Measurements from ENCODE around the gene CCDC88C.
"Not testable (repeated sequence)": the region's sequence is repeated elsewhere in the genome, so short reads cannot be mapped to it uniquely, and the experiment has no call there.

Gene CCDC88C

DNA sequence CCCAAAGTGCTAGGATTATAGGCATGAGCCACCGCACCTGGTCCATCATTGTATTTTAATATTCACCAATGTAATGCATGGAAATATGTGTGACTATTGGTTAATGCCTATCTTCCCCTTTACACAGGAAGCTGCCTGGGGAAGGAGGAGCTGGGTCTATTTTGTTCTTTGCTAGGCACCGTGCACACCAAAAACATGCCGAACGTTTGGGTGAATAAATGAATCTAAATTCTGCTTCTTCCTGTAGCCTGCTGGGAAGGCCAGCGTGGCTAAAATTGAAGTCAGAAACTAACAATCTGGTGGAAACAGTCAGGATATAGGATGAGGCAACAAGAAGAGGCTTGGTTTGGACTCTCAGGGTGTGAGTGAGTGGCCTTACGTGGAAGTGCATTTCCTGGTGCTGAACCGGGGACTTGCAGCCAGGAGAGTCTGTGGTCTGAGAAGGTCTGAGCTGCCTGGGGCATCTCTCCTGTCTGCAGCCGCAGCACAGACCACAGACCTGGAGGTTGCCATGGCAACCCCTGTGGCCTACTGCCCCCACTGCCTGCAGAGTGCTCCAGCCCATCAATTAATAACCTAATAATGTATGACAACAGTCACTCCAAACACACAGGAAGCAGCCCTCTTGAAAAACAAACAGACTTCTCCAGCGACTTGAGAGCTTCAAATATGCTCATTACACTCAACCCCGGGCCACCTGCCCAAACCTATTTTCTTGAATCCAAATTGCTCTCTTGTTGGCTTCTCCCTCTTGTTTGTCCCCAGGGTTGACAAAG, 167.6 kb downstream of the CCDC88C start:
- no peak for TF ChIP-seq CTCF (conservative IDR thresholded peaks at IDR 0.05; ENCODE audit: low read depth, low read length)
- Histone ChIP-seq H3K4me2 (peak overlapping the region; percentile 63), H3K4me3 (IDR thresholded peaks at IDR 0.05; ENCODE audit: insufficient read depth, low read depth, low read length) (no peak overlapping the region), H3K9ac (peak overlapping the region; percentile 20; the same call in 1 of the 2 replicates), H3K36me3 (ENCODE audit: insufficient read depth) (no peaks in the 10 kb centered on the region), H3K79me2 (ENCODE audit: insufficient read depth, low read depth) (no peaks in the 10 kb centered on the region), H3K27ac (peak overlapping the region; percentile 70), H3K4me1 (ENCODE audit: low read depth, poor library complexity, severe bottlenecking) (peaks cover 86% of the 10 kb centered on the region), H3K27me3 (ENCODE audit: insufficient read depth, low read depth) (no peaks in the 10 kb centered on the region), H2AFZ (ENCODE audit: low read depth) (peak overlapping the region; percentile 38; the same call in 1 of the 2 replicates), H4K20me1 (ENCODE audit: insufficient read depth) (no peaks in the 10 kb centered on the region)

GRCh38 chr14:91246051-91246852, 171.4 kb downstream of the CCDC88C start:
- Histone ChIP-seq H3K4me1 (ENCODE audit: low read depth, poor library complexity, severe bottlenecking) (peaks cover 89% of the 10 kb centered on the region), H3K4me3 (IDR thresholded peaks at IDR 0.05; ENCODE audit: insufficient read depth, low read depth, low read length) (no peak overlapping the region), H3K79me2 (ENCODE audit: insufficient read depth, low read depth) (no peaks in the 10 kb centered on the region), H3K36me3 (ENCODE audit: insufficient read depth) (no peaks in the 10 kb centered on the region), H2AFZ (ENCODE audit: low read depth) (no peak overlapping the region), H3K27me3 (ENCODE audit: insufficient read depth, low read depth) (no peaks in the 10 kb centered on the region), H4K20me1 (ENCODE audit: insufficient read depth) (no peaks in the 10 kb centered on the region), H3K4me2 (peak overlapping the region; percentile 29; the same call in 1 of the 2 replicates), H3K27ac (no peak overlapping the region; the same call in 1 of the 2 replicates), H3K9ac (no peak overlapping the region)
- TF ChIP-seq CTCF (conservative IDR thresholded peaks at IDR 0.05; ENCODE audit: low read depth, low read length): no peak

DNA sequence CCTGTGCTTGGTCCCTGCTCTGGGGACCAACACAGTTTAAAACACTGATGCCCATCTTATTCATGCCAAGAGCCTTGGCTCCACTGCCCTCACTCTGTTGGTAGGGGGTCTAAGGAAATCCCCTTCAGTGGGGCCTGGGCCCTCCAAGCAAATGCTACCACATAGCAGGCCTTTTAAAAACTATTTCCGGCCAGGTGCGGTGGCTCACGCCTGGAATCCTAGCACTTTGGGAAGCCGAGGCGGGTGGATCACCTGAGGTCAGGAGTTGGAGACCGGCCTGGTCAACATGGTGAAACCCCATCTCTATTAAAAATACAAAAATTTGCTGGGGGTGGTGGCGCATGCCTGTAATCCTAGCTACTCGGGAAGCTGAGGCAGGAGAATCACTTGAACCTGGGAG, 172.0 kb downstream of the CCDC88C start:
- H3K4me2 ChIP-seq; H3K36me3 ChIP-seq (ENCODE audit: insufficient read depth); H3K4me3 ChIP-seq (IDR thresholded peaks at IDR 0.05; ENCODE audit: insufficient read depth, low read depth, low read length); H3K27me3 ChIP-seq (ENCODE audit: insufficient read depth, low read depth); H3K27ac ChIP-seq; H3K79me2 ChIP-seq (ENCODE audit: insufficient read depth, low read depth); H2AFZ ChIP-seq (ENCODE audit: low read depth); H3K9ac ChIP-seq; H4K20me1 ChIP-seq (ENCODE audit: insufficient read depth): not testable (repeated sequence)
- peaks cover 83% of the 10 kb centered on the region for H3K4me1 ChIP-seq (ENCODE audit: low read depth, poor library complexity, severe bottlenecking)

- Histone ChIP-seq H3K4me3 (IDR thresholded peaks at IDR 0.05; ENCODE audit: insufficient read depth, low read depth, low read length) (no peak overlapping the region), H4K20me1 (ENCODE audit: insufficient read depth) (no peaks in the 10 kb centered on the region), H2AFZ (ENCODE audit: low read depth) (no peak overlapping the region), H3K36me3 (ENCODE audit: insufficient read depth) (no peaks in the 10 kb centered on the region), H3K9ac (no peak overlapping the region), H3K79me2 (ENCODE audit: insufficient read depth, low read depth) (no peaks in the 10 kb centered on the region), H3K27me3 (ENCODE audit: insufficient read depth, low read depth) (no peaks in the 10 kb centered on the region), H3K4me2 (peak overlapping the region; percentile 64; the same call in 1 of the 2 replicates), H3K4me1 (ENCODE audit: low read depth, poor library complexity, severe bottlenecking) (peaks cover 77% of the 10 kb centered on the region), H3K27ac (no peak overlapping the region)
- TF ChIP-seq CTCF (conservative IDR thresholded peaks at IDR 0.05; ENCODE audit: low read depth, low read length): no peak
Observed at GRCh38 chr14:91245029-91245428, 172.6 kb downstream of the CCDC88C start.

Measured in KMS-11 (cell line).